ENCODE results near the gene CD3D. TPM values are rescaled to one million over a fixed set of nuclear protein-coding genes. Genes with fewer than 3 reads are reported as not detected.

CD3D gene
- total RNA-seq, 1 experiment from 2014 or later = 0.33 TPM

DNA sequence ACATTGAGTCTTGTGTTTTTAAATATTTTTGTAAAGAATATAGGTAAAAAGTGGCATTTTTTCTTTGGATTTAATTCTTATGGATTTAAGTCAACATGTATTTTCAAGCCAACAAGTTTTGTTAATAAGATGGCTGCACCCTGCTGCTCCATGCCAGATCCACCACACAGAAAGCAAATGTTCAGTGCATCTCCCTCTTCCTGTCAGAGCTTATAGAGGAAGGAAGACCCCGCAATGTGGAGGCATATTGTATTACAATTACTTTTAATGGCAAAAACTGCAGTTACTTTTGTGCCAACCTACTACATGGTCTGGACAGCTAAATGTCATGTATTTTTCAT is 38.3 kb downstream of the CD3D start (continued):
- TF ChIP-seq PRDM15 (CRISPR knock-in tag; IDR thresholded peaks at IDR 0.05) = no peak
- TF ChIP-seq ZNF232 (CRISPR knock-in tag; IDR thresholded peaks at IDR 0.05) = no peak
- no peak for TF ChIP-seq TEAD1 (CRISPR knock-in tag; IDR thresholded peaks at IDR 0.05)

DNA sequence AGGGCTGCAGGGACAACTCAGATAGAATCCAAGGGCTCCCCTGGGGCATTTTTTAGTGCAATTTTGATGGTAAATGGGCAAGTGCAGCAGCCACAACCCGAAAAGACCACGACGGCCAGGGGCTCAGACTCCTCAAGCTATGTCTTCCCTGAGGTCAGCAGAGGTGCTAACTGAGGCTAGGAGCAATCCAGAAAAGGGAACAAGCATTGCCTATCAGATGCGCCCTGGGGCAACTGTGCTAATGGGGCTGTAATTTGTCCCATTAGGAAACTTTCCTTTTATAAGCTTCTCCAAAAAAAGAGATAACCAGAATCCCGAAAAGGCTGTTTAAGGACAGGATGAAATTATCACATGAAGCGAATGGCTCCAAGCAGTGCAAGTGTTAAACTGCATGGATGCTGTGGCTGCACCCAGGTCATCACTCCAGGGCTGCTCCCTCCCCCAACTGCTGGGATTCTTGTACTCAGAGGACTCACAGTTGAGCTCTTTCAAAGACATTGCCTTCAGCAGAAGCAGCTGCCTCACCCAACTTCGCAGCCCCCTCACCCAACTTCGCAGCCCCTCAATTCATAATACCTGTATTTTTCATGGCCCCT is 40.8 kb downstream of the CD3D start:
- peaks cover 15% of the 10 kb centered on the region for H3K27me3 Mint-ChIP-seq (ENCODE audit: low read depth)
- no peak overlapping the region for H3K27ac Mint-ChIP-seq
- no peak overlapping the region for H3K4me3 Mint-ChIP-seq
- no peak for ATAC-seq
- no peaks in the 10 kb centered on the region for H3K9me3 Mint-ChIP-seq
- H3K4me1 Mint-ChIP-seq = peaks cover 5% of the 10 kb centered on the region
- CTCF ChIA-PET = interaction anchor here (0.5 to 1.5 kb wide), 2 partner anchors 34 to 103 kb away, joined by 4 to 6 read pairs; no protein-coding TSS in a partner anchor
- no peaks in the 10 kb centered on the region for H3K36me3 Mint-ChIP-seq
- POLR2A ChIA-PET = no interaction called here
- DNase-seq (ENCODE audit: low spot score) = no peak
- TF ChIP-seq NR2C2 (CRISPR knock-in tag; IDR thresholded peaks at IDR 0.05) (no peak), ZBTB21 (CRISPR knock-in tag; IDR thresholded peaks at IDR 0.05; ENCODE audit: borderline replicate concordance) (no peak), SMAD4 (CRISPR knock-in tag; IDR thresholded peaks at IDR 0.05) (no peak), ATF2 (CRISPR knock-in tag; IDR thresholded peaks at IDR 0.05; ENCODE audit: borderline replicate concordance, low read depth) (no peak), ZNF425 (CRISPR knock-in tag; conservative IDR thresholded peaks at IDR 0.05) (no peak), STAT6 (CRISPR knock-in tag; conservative IDR thresholded peaks at IDR 0.05; ENCODE audit: low read depth) (no peak), ZNF671 (CRISPR knock-in tag; IDR thresholded peaks at IDR 0.05) (no peak), NFE2L1 (CRISPR knock-in tag; IDR thresholded peaks at IDR 0.05) (no peak), GTF2I (CRISPR knock-in tag; conservative IDR thresholded peaks at IDR 0.05) (no peak), SMAD3 (CRISPR knock-in tag; IDR thresholded peaks at IDR 0.05; ENCODE audit: borderline replicate concordance) (no peak), TP53 (CRISPR knock-in tag; IDR thresholded peaks at IDR 0.05) (no peak), PRRX2 (CRISPR knock-in tag; IDR thresholded peaks at IDR 0.05) (no peak), ZNF317 (CRISPR knock-in tag; IDR thresholded peaks at IDR 0.05; ENCODE audit: borderline replicate concordance, low read depth) (no peak), MAX (CRISPR knock-in tag; IDR thresholded peaks at IDR 0.05) (no peak), RELA (CRISPR knock-in tag; IDR thresholded peaks at IDR 0.05; ENCODE audit: borderline replicate concordance) (no peak)
- TF ChIP-seq, protein P1, sequence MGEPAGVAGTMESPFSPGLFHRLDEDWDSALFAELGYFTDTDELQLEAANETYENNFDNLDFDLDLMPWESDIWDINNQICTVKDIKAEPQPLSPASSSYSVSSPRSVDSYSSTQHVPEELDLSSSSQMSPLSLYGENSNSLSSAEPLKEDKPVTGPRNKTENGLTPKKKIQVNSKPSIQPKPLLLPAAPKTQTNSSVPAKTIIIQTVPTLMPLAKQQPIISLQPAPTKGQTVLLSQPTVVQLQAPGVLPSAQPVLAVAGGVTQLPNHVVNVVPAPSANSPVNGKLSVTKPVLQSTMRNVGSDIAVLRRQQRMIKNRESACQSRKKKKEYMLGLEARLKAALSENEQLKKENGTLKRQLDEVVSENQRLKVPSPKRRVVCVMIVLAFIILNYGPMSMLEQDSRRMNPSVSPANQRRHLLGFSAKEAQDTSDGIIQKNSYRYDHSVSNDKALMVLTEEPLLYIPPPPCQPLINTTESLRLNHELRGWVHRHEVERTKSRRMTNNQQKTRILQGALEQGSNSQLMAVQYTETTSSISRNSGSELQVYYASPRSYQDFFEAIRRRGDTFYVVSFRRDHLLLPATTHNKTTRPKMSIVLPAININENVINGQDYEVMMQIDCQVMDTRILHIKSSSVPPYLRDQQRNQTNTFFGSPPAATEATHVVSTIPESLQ (CRISPR knock-in tag; IDR thresholded peaks at IDR 0.05) = no peak
- TF ChIP-seq, protein P2, sequence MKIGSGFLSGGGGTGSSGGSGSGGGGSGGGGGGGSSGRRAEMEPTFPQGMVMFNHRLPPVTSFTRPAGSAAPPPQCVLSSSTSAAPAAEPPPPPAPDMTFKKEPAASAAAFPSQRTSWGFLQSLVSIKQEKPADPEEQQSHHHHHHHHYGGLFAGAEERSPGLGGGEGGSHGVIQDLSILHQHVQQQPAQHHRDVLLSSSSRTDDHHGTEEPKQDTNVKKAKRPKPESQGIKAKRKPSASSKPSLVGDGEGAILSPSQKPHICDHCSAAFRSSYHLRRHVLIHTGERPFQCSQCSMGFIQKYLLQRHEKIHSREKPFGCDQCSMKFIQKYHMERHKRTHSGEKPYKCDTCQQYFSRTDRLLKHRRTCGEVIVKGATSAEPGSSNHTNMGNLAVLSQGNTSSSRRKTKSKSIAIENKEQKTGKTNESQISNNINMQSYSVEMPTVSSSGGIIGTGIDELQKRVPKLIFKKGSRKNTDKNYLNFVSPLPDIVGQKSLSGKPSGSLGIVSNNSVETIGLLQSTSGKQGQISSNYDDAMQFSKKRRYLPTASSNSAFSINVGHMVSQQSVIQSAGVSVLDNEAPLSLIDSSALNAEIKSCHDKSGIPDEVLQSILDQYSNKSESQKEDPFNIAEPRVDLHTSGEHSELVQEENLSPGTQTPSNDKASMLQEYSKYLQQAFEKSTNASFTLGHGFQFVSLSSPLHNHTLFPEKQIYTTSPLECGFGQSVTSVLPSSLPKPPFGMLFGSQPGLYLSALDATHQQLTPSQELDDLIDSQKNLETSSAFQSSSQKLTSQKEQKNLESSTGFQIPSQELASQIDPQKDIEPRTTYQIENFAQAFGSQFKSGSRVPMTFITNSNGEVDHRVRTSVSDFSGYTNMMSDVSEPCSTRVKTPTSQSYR (CRISPR knock-in tag; IDR thresholded peaks at IDR 0.05) = no peak
